Activated CD4-positive, alpha-beta T cell treated with anti-CD3 and anti-CD28 coated beads, Interleukin-10, Interleukin-2, amounts not matched to agents 100 ng/mL and 50 ng/mL, durations not matched to agents 16 hours and 8 hours (primary cell): ENCODE measurements around the gene FRYL.

Experiments
- DNase-seq: peaks from one replicate; pipeline ENCODE4 v3.0.0-alpha.2; 2020

Gene FRYL

GRCh38 chr4:48542888-48543287 lies 237.2 kb downstream of the FRYL start:
- DNase-seq, result no peak

GRCh38 chr4:48539597-48539996 lies 240.5 kb downstream of the FRYL start:
- no peak for DNase-seq

- no peak for DNase-seq
Measured at GRCh38 chr4:48538358-48538757, 241.7 kb downstream of the FRYL start.

- DNase-seq, result no peak
Measured at GRCh38 chr4:48526406-48526805, 253.7 kb downstream of the FRYL start.

GRCh38 chr4:48518143-48518542 lies 261.9 kb downstream of the FRYL start:
- DNase-seq, result no peak

GRCh38 chr4:48509543-48509942 lies 270.5 kb downstream of the FRYL start:
- DNase-seq, result no peak

- no peak for DNase-seq
Measured at GRCh38 chr4:48506716-48507115, 273.4 kb downstream of the FRYL start.

- DNase-seq, result peak; percentile 22
Measured at GRCh38 chr4:48504352-48504751, 275.7 kb downstream of the FRYL start.

GRCh38 chr4:48504026-48504330 lies 276.1 kb downstream of the FRYL start:
- DNase-seq, result no peak

GRCh38 chr4:48503233-48504025 lies 276.6 kb downstream of the FRYL start:
- no peak for DNase-seq

GRCh38 chr4:48499551-48500066 lies 280.5 kb downstream of the FRYL start:
- peak; percentile 64 for DNase-seq

- no peak for DNase-seq
Measured at GRCh38 chr4:48498895-48499294, 281.2 kb downstream of the FRYL start.

- no peak for DNase-seq
Measured at GRCh38 chr4:48495941-48496340, 284.1 kb downstream of the FRYL start.

- no peak for DNase-seq
Measured at GRCh38 chr4:48493452-48494100, 286.5 kb downstream of the FRYL start.

- DNase-seq, result no peak
Measured at GRCh38 chr4:48491514-48492176, 288.4 kb downstream of the FRYL start.

- DNase-seq, result no peak
Measured at GRCh38 chr4:48490680-48491513, 289.2 kb downstream of the FRYL start.

GRCh38 chr4:48490012-48490679 lies 289.9 kb downstream of the FRYL start, which contains the start of gene ZAR1:
Gene ZAR1 (plus strand): TSS chr4:48490252. CDS start chr4:48490292, 40 bp downstream.
- DNase-seq, result no peak

GRCh38 chr4:48489683-48490011 lies 290.4 kb downstream of the FRYL start:
- no peak for DNase-seq

- no peak for DNase-seq
Measured at GRCh38 chr4:48484494-48485168, 295.4 kb downstream of the FRYL start.

- no peak for DNase-seq
Measured at GRCh38 chr4:48483777-48484493, 296.1 kb downstream of the FRYL start.
